Prostate gland (tissue), 2 donors: ENCODE results near the gene OTUD5.

Source experiments
- POLR2A ChIP-seq: fragments of 450-650 bp; IDR thresholded peaks from one replicate; pipeline ENCODE4 v1.6.1; 2016; ENCODE audit warnings: antibody characterized with exemption, mild to moderate bottlenecking
- TF ChIP-seq, protein P1 (sequence below), 4 experiments: fragments of 200-600 bp in 2 of 4; fragments of 450-650 bp in 2 of 4; sonication (generic) in 2 of 4; IDR thresholded peaks; 1 replicate in 3 of 4; 2 replicates in 1 of 4; pipeline ENCODE4 v1.5.1; 2016 to 2019; ENCODE audit warnings: antibody characterized with exemption in 4 of 4, mild to moderate bottlenecking in 2 of 4, moderate library complexity in 2 of 4

DNA sequence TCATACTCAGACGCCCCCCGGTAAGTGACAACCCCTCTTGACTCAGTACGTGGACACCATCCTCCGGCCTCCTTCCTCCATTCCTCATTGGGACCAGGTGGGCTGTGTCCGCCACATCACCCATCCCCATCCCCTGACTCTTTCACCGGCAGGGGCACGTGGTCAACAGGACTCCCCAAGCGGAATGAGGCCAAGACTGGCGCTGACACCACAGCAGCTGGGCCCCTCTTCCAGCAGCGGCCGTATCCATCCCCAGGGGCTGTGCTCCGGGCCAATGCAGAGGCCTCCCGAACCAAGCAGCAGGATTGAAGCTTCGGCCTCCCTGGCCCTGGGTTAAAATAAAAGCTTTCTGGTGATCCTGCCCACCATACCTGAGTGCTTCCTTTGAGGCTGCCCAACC lies 54.6 kb downstream of the OTUD5 start:
- TF ChIP-seq POLR2A, result no peak
- TF ChIP-seq, protein P1, sequence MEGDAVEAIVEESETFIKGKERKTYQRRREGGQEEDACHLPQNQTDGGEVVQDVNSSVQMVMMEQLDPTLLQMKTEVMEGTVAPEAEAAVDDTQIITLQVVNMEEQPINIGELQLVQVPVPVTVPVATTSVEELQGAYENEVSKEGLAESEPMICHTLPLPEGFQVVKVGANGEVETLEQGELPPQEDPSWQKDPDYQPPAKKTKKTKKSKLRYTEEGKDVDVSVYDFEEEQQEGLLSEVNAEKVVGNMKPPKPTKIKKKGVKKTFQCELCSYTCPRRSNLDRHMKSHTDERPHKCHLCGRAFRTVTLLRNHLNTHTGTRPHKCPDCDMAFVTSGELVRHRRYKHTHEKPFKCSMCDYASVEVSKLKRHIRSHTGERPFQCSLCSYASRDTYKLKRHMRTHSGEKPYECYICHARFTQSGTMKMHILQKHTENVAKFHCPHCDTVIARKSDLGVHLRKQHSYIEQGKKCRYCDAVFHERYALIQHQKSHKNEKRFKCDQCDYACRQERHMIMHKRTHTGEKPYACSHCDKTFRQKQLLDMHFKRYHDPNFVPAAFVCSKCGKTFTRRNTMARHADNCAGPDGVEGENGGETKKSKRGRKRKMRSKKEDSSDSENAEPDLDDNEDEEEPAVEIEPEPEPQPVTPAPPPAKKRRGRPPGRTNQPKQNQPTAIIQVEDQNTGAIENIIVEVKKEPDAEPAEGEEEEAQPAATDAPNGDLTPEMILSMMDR (IDR thresholded peaks at IDR 0.05), result no peak
